ENCODE data around the gene ISCA2.
A peak's percentile ranks its signal among the peaks of the same experiment; 100 is the strongest.
"Not testable (repeated sequence)": the region's sequence is repeated elsewhere in the genome, so short reads cannot be mapped to it uniquely, and the experiment has no call there.

ISCA2 gene

DNA sequence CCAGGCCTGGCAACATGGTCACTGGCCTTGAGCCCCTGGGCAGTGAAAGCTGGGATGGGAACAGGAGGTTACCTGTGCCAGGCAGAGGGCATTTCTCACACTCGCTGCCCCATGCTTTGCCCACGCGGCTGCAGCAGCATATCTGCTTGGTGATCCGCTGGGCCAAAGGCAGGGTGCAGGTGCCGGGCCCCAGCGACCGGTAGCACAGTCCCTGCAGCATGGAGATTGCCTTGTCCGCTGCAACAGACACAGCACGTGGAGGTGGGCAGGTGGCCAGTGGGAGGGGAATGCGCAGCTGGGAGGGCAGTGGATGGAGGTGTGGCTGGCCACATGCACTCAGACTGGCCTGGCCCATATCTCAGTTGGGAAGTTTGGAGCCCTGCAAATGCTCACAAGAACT lies 35.3 kb downstream of the ISCA2 start:
- DNase-seq (no peak), ATAC-seq (no peak)

DNA sequence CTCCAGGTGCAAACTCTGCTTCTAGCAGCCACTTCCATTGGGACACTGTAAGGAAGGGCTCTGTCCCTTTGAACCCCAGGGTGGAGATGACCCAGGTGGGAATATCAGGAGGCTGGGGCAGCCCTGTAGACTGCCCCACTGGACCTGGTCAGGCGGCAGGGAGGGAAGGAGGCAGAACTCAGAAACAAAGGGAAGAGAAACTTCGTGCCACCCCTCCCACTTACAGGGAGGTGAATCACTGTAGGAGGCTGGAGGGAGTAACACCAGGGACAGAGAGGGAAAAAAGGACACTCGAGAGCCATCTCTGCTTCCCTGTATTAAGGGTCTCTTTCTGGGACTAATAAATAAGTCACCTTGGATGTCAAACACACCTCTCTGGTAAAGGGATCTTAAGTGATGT lies 37.4 kb downstream of the ISCA2 start:
- ATAC-seq: no peak
- no peak for DNase-seq

DNA sequence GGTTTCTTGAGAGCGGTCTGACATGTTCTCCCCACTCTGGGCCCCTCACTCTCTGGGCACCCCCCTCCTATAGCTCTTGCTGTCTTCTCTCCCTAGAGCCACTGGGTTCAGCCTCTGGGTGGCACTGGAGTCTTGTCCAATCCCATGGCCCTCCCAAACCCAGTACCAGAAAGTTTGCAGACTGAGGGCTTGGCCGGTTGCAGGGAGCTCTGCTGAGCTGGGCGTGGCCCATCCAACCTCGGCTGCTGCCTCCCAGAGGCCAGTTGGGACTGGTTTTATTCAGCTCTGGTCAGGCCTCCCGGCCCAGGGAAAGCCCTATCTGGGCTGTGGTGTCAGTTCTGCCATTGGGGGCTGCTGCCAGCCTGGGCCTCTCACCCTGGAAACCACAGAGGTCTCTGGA lies 37.9 kb downstream of the ISCA2 start:
- ATAC-seq (no peak), DNase-seq (no peak)

DNA sequence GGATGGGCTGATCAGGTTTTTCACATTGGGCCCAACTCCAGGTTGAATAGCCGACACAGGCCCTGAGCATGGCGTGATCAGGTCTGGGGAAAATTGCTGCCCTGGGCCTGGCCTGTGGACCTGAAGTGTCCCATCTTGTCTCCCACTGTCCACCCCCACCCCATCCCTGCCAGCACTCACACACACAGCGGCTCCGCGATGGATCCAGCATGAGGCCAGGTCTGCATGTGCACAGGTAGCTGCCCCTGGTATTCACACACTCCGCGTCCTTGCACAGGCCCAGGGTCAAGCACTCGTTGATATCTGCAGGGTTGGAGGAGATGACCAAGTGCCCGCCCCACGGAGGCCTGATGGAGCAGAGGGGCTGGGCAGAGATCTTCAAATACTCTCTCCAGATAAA lies 38.7 kb downstream of the ISCA2 start:
- ATAC-seq (no peak), DNase-seq (no peak)

DNA sequence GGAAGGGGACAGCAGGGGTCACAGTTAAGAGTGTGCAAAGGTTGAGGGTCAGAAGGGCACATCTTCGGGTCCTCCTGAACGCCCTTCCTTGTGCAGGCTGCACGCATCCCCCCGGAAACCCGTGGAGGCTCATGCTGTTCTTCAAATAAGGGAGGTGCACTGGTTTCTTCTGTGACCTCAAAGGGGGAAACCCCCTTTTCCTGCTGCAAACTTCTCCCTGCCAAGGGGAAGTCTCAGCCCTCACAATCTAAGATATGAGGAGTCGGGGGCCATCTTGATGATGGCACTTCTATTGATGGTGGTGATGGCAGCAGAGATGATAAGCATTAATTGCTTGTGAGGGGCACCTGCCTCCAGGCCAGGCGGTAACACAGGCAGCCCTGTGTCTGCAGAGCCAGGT lies 40.0 kb downstream of the ISCA2 start:
- DNase-seq (no peak), ATAC-seq (peak; percentile 10)

DNA sequence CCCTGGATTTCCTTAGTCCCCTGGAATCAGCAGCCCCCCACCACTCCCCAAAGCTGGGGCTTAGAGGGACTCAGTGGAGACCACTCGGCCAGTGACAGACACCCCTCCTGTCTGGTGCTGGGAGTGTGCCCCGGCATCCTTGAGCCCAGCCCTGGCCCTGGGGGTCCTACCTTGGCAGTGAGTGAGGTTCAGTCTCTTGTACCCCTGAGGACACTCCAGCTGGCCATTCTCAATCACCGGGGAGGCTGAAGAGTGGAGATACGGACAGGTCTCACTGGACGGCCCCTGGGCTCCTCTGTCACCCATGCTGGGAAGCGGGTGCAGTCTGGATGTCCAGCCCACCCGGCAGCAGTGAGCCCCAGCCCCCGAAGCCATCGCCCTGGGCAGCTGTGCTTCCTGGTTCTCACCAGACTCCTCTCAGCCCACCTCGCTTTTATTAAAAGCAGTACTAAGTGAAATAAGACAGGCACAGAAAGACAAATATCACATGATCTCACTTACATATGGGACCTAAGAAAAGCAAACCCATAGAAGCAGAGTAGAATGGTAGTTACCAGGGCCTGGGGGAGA lies 42.3 kb downstream of the ISCA2 start:
- no peak for ATAC-seq
- no peak for DNase-seq

DNA sequence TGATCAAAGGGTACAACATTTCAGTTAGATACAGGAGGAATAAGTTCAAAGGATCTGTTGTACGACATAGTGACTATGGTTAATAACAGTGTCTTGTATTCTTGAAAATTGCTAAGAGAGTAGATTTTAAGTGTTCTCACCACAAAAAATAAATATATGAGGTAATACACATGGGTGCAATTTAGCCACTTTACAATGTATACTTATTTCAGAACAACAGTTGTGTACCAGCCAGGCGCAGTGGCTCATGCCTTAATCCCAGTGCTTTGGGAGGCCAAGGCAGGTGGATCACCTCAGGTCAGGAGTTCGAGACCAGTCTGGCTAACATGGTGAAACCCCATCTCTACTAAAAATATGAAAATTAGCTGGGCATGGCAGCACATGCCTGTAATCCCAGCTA lies 42.8 kb downstream of the ISCA2 start:
- not testable (repeated sequence) for ATAC-seq, DNase-seq

DNA sequence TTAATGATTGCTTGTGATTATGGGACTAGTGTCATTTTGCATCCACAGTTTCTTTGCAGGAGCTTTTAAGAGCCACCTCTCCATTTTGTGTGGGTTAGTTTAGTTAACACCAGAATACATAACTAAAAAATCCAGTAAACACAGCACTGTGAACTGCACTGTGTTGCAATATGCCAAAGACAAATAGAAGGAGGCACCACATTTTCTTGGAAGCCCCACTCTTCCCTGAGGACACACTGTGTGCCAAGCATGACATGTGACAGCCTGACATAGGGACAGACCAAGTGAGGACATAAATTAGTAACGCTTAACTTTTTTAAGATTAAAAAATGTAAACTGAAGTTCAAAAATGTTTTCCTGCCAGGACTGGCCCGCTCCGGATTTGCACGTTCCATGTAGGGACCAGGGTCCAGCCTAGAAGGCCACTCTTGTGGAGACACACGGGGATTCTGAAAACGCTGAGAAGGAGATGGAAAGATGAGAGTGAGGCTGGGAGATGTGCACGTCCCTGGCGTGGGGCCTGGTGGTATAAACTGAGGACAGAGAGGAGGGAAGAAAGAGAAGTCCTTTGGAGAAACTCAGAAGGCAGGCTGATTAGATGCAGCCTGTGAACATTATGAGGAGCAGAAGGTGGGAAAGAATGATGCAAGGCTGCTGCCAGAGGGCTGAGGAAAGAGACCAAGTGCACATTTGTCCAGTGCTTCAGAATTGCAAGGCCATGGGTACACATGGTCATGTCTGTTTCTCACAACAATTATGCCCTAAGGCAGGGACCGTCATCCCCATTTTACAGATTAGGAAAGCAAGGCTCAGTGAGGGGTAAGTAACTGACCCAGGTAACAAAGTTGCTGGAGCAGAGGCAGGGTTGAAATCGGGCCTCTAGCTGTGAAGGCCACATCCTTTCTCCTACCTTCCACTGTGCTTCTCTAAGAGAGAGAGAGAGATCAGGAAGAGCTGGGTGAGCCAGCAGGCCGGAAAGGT lies 45.1 kb downstream of the ISCA2 start:
- DNase-seq (no peak), ATAC-seq (no peak)

DNA sequence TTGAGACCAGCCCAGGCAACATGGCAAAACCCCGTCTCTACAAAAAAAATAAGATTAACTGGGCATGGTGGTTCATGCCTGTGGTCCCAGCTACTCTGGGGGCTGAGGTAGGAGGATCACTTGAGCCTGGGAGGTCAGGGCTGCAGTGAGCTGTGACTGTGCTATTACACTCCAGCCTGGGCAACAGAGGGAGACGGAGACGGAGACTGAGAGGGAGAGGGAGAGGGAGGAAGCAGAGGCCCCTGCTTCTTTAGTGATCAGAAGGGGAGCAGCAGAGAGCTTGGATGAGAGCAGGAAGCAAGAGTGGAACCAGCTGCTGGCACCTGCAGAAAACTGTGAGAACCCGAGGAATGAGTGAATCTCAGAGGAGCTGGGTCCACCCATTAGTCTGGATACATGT lies 45.9 kb downstream of the ISCA2 start:
- no peak for DNase-seq
- ATAC-seq: no peak

DNA sequence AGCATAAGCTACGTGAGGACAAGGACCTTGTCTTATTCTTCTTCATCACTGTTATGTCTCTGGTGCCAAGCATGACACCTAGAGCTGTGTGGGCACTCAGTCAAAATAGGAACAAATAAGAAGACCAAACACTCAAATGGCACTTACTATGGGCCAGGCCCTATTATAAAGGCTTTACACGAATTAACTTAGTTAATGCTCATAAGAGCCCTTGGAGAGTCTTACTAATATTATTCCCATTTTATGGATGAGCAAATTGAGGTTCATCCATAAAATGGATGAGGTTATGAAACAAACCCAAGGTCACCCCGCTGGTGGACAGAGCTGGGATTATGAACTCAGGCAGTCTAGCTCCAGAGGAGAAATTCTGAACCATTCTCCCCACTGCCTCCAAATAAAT lies 47.7 kb downstream of the ISCA2 start:
- DNase-seq (no peak), ATAC-seq (no peak)

DNA sequence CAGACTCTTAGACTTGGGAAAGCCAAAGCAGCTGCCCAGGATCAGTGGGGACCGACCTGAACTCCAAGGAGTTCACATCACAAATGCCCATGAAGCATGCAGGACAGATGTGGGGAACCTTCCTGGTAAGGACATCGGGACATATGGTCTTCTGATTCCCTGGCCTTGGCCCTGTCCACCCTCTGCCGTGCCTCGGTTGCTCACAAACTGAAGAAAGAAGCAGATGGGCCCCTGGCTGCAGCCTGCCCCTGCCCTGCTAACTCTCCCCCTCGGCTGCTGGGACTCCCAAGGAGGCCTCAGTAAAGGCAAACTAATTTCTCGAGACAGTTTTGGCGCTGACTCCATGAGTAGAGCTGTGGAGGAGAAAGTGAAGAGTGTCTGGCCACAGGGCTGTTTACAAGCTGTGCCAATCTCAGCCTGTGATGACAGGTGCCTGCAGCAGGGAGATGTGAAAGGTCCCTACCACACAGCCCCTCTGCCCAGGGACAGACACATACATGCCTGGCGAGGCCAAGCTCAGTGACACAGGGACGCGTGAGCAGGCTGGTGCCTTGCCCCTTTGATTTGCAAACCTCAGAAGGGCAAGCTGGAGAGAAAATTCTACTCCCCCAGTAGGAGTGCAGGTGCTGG lies 48.6 kb downstream of the ISCA2 start:
- no peak for DNase-seq
- ATAC-seq: no peak

DNA sequence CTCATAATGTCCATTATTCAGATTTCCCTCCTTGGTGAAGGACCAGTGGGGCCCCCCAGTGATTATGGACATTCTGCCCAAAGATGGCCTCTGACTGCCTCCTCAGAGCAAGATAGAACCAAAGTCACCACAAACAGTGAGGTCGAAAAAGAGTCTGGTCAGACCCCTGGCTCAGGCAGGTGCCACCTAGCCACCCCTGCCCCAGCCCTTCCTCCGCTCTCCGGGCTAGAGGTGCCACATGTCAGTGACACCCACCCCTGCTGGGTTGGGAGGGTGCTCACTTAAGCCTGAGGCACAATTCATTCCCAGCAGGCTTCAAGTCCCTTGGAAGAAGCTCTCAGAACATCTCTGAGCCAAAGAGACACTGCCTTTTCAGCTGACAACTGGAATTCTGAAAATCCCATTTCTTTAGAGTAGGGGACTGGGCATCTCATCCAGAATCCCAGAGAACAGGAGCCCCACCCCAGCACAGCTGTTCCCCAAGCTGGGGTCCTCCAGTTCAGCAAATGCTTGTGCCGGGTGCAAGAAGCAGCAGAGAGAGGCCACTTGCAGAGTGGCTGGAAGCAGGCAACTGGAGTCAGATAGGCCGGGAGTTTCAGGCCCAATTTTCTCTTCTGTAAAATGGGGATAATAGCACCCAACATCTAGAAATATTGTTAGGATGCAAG lies 50.3 kb downstream of the ISCA2 start:
- ATAC-seq: no peak
- no peak for DNase-seq

DNA sequence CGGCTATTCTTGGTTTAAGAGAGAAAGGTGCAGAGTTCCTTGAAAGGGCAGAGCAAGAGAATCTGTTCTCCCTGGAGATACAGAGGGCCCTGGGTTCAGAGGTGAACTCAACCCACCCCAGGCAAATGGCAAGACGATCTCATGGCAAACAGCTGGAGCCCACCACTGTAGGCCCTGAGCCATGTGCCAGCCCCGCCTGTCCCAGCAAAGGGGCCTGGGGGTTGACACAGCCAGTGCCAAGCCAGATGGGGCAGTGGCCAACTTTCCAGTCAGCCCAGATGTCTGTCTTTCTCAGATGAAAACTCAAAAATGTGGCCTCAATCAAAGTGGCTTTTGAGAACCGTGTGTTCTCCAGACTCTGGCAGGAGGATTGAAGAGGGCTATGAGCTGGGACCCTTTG lies 51.8 kb downstream of the ISCA2 start:
- DNase-seq (no peak), ATAC-seq (no peak)

DNA sequence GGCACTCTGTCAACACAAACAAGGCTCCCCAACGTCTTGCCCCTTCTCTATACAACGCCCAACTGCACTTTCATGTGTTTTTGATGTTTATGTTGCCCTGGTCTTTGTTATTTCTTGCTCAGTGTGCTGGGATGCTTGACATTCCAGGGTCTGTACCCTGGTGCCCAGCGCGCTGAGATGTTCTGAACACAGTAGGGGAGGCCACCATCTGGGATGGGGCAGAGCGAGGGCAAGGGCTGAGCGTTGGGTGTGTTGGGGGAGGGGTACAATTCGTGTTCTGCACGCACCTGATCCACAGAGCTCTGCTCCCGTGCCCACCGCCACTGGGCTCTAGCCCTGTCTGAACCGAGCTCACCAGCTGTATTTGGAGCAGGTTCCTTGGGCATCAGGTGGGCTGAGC lies 52.9 kb downstream of the ISCA2 start:
- no peak for ATAC-seq
- DNase-seq: no peak

Data from stimulated activated naive CD8-positive, alpha-beta T cell treated with anti-CD3 and anti-CD28 coated beads, Interleukin-15, Interleukin-2, amounts not matched to agents 100 U/mL and 50 U/mL, for 24 hours (primary cell).